GM19099 (cell line): ENCODE measurements around the gene RAF1.

Experiments used
- POLR2A ChIP-seq: IDR thresholded peaks from 3 replicates; pipeline ENCODE4 v1.6.1; 2011; ENCODE audit warnings: low read depth; ENCODE audit not compliant: insufficient read length; ENCODE audit errors: extremely low read depth

RAF1 gene

DNA sequence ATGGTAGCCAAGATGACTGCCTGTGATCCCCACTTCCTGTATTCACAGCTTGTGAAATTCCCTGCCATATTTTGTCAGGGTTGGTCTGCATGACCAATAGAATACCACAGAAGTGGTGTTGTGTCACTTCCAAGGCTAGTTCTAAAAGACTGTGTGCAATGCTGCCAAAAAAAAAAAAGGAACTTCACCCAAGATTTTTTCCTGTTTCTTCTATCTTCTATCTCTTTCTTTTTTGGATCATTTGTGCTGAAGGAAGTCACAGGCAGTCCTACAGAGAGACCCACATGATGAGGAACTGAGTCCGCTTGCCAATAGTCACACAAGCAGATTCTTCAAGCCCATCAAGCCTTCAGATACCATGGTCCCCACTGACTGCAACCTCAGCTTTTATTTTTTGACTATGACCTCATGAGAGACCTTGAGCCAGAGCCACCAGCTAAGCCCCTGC is 18.1 kb upstream of the RAF1 start:
- TF ChIP-seq POLR2A = no peak

DNA sequence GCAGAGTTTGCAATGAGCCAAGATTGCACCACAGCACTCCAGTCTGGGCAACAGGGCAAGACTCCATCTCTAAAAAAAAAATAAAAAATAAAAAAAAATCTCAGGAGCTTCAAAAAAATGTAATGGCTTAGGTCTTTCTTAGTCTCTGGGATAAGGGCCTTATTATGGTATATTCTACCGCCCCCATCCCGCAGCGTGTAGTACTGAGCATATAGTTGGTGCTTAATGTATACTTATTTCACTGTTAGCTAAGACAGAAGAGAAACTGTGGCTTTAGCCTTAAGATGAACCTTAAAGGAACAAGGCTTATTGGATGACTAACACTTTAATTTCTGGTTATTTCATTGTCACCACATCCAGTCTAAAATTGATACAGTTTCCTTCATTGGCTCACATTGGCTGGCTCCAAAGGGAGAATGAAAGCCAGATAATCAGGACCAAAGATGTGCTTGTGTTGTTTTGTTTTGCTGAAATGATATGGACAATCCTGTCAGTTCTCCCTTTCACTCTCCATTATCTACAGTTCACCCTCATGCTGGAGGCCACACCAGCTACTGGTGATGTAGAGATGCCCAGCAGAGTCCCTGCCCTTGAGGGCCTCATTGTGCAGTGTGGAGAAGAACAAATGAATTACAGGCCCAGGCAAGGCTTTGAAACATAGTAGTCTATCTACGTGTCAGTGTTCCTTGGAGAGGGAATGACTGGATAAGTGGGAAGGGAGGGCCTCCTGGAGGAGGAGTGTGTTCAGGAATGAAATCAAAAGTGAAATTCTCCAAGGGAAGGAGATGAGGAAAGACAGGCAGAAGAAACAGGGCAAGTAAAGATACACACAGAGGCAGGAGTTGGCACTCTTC is 17.4 kb upstream of the RAF1 start:
- TF ChIP-seq POLR2A = no peak

DNA sequence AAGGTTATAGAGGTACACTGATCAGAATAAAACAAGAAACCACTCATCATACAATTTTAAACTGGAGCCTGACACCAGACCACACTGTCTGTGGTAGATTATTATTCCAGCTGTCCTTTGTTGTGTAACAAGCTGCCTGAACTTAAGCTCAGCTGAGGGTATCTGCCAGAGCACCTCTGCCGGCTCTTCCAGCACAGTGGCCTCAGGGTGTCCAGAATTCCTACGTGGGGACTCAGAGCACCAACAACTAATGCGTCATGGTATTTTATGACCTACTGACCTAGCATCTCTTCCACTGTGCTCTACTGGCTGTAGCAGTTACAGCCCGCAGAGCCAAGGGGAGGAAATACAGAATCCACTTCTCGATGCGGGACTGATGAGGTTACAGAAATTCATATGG is 15.6 kb upstream of the RAF1 start:
- no peak for TF ChIP-seq POLR2A

DNA sequence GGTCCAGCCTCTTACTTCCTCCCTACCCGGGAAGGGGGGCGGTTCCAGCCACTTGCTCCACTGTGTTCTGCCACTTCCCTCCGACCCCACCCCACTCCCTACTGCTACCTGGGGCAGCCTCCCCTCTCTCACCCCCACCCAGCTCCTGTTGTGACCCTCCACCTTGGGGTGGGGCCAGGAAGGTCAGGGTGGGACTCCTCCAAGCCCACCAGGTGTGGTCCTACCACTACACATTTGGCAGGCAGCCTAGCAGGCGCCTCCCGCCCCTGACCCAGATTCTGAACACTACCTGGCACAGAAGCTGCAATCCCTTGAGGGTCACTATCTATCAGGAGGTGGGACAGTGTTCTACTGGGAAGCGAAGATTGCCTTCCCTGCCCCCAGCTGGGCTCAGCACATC is 13.7 kb upstream of the RAF1 start:
- no peak for TF ChIP-seq POLR2A

DNA sequence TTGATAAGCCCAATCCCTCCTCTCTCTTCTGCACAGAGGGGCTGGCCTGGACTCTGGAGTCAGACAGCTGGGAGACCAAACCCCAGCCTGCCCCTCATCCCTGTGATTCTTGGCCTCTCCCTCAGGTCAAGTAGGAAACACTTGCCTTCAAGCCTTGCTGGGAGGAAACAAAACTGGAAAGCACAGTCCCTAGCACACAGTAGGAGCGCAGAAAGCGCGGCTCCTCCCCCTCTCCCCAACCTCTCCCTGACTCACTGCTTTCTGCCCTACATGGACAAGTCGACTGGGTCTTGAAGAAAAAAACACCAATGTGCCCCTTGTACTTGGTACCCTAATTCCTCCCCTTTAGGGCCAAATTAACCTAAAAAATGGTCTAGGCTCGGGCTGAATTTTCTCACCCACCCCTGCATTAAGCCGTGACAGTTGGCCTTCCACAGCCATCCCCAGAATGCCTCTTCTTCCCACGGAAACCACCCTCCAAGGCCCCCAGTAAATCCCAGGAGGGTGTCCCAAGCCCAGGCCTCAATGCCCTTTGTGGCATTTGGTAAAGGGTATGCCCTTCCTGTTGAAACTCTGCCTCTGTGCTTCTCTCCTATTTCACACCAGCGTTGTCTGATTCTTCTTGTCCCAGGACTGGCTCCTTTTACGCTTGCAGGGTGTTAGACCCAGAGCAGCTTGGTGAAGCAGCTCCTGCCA is 11.3 kb upstream of the RAF1 start:
- no peak for TF ChIP-seq POLR2A

DNA sequence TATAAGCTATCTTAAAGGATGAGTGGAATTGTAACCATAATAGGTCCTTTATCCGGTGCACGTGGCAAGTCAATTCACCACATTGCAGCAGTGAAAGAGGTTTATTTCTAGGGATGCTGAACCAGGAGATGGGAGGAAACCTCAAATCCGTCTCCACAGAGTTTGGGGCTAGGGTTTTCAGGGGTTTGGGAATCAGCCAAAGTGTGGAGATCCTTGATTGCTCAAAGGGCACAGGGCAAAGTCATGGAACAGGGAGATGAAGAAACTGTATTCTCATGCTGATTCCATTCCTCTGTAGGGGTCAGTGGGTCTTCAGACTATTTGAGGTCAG is 7.2 kb upstream of the RAF1 start:
- no peak for TF ChIP-seq POLR2A

DNA sequence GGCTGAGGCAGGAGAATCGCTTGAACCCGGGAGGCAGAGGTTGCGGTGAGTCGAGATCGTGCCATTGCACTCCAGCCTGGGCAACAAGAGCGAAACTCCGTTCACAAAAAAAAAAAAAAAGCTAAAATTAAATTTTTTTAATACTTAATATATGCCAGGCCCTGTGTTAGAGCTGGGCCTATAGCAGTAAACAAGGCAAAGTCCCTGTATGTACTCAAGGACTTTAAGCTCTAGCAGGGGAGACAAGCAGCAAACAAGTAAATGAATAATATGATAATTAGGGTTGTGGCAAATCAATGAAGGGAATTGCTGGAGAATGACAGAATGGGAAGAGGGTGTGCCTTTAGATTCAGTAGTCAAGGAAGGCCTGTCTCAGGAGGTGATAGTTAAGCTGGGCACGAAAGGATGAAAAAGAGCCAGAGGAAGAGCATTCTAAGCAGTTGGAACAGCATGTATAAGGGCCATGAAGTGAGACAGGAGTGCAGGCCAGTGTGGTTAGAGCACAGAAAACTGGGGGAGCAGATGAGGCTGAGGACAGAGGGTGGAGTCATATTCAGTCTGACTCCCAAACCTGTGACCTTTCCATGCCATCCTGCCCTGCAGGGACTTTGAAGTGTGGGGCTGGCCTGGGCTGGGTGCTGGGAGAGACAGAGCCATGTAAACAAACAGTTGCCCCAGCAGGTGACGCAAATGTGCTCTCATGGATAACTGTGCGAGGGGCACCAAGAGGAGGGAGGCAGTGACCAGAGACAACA is 6.6 kb upstream of the RAF1 start:
- no peak for TF ChIP-seq POLR2A

DNA sequence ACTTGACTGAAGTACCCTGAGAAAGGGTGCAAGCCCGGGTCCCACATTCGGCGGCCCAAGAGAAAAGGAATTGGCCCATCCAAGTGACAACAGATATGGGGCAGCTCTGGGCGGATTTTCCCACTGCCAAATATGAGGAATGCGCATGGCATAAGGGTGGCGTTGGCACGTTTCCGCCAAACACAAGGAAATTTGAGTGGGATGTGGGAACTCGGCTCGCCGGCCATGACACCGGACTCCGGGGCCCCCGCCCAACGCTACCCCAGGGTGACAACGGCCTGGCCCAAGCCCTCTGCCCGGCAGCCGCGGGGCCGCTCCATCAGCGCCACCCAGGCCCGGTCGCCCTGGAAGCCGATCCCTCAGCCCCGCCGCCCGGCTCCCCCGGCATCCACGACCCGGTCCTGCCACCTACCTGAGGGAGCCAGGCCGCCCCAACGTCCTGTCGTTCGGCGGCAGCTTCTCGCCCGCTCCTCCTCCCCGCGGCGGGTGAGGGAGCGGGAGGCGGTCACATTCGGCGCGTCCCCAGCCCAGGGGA is 449 bp downstream of the RAF1 start:
- no peak for TF ChIP-seq POLR2A

DNA sequence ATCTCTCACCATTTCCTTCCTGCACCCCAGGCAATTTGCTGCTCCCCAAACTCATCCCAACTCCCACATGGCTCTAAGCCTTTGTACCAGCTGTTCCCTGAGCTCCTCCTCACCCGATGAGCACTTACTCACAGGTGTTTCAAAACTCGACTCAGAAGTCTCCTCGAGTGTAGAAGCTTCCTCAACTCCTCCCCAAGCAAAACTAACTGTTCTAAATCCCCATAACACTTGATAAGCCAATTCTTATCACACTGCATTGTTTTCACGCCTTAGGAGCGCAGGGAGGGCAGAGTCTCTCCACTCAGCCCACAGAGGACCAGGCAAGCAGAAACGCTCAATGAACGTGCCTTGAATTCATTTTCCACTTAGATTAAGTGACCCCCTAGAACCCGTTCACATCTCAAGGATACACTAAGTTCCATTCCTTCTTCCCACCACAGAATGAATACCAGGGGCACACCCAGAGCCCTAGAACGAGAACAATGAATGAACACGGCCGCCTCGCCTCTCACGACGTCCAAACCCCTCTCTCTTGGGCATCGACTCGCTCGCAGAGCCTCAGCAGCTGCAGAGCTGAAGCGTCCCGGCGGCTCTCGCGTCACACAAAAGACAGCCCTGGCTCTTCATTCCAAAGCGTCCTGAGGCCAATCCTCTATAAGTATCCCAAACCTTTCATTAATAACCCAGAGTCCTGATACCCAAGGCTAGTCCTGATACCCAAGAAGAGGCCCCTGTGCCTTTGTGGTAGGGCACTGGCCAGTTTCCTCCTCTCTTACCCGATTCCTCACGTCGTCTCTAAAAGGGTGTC is 1.1 kb downstream of the RAF1 start:
- TF ChIP-seq POLR2A = no peak

DNA sequence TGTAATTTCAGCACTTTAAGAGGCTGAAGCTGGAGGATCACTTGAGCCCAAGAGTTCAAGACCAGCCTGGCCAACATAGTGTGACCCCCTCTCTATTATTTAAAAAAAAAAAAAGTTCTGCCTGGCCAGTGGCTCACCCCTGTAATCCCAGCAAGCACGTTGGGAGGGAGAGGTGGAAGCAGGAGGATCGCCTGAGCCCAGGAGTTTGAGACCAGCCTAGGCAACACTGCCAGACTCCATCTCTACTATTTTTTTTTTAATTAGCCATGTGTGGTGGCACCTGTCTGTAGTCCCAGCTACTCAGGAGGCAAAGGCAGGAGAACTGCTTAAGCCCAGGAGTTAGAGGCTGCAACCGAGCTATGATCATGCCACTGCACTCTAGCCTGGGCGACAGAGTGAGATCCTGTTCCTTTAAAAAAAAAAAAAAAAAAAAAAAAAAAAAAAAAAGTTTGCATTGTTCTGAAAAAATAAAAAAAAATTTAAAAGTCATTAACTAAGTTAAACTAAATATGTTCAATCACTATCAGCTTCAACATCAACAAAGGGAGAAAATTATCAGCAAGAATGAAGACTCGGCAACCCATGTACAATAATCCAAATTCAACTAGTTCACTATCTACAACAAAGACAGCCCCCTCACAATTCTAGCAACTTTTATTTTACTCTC is 1.9 kb downstream of the RAF1 start:
- TF ChIP-seq POLR2A = no peak

DNA sequence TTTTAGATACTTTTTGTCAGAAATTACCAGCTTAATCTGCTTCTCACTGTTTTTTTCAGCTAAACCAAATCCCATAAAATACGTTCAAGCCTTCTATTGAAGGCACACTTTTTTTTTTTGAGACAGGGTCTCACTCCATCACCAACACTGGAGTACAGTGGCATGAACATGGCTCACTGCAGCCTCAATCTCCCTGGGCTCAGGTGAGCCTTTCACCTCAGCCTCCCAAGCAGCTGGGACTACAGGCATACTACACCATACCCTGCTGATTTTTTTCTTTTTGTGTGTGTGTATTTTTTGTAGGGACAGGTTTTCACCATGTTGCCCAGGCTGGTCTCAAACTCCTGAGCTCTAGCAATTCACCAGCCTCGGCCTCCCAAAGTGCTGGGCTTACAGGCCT is 3.7 kb downstream of the RAF1 start:
- TF ChIP-seq POLR2A = no peak

DNA sequence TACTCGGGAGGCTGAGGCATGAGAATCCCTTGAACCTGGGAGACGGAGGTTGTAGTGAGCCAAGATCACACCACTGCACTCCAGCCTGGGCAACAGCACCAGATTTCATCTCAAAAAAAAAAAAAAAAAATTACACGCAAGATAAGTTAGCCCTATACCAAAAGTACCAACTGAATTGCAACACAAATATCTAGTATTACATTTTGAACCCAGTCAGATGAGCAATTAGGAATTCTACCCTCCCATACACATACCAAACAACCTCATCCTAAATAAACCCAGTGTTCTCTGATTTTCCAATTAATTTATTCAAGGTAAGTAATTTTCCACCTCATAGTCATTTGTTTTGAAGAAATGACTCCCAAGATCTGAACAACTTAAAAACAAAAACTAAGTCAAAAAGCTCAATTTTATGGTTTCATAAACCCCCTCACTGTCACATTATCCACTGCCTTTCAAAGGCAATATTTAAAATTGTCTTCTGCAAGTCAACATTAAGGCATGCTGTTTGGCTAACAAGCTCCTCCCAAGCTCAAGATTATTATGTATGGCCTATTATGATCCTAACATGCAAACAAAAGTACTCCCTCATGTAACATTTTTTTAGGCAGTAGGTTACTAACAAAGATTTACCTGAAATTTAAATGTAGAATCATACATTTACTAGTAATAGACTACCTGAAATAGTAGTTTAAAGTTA is 4.5 kb downstream of the RAF1 start:
- no peak for TF ChIP-seq POLR2A

DNA sequence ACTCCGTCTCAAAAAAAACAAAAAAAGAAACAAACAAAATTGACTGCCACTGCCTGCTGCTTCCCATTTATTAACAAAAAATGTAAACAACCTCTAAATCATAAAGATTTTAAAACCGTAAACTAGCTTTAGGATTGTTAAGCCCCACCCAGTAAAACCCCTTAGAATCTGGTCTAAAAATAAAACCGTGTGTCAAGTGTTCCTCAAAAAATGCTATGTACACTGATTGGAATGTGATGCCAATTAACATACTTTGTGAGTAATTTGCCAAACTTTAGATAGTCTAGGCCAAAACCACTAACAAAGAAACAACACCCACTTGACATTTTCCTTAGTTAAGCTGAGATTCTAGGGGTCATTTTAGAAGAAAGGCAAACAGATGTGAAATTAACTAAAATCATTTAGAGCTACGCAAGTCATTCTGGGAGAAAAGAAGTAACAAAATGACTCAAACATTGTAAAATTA is 5.3 kb downstream of the RAF1 start:
- no peak for TF ChIP-seq POLR2A
